ENCODE results near the gene TMEM37. TPM values are rescaled to one million over a fixed set of nuclear protein-coding genes. Genes with fewer than 3 reads are reported as not detected.
A peak's percentile ranks its signal among the peaks of the same experiment; 100 is the strongest.

TMEM37 gene
- total and polyA plus RNA-seq, 2 of the 13 experiments (the other 11 are each of a cell fraction or from before 2014, with no cell fraction given) = 37.7 to 115 TPM

- no peak; the same call in 1 of the 2 replicates for TF ChIP-seq ZNF3 (CRISPR knock-in tag; IDR thresholded peaks at IDR 0.05)
- TF ChIP-seq MATR3 (CRISPR knock-in tag; IDR thresholded peaks at IDR 0.05) = no peak
- TF ChIP-seq, protein P1, sequence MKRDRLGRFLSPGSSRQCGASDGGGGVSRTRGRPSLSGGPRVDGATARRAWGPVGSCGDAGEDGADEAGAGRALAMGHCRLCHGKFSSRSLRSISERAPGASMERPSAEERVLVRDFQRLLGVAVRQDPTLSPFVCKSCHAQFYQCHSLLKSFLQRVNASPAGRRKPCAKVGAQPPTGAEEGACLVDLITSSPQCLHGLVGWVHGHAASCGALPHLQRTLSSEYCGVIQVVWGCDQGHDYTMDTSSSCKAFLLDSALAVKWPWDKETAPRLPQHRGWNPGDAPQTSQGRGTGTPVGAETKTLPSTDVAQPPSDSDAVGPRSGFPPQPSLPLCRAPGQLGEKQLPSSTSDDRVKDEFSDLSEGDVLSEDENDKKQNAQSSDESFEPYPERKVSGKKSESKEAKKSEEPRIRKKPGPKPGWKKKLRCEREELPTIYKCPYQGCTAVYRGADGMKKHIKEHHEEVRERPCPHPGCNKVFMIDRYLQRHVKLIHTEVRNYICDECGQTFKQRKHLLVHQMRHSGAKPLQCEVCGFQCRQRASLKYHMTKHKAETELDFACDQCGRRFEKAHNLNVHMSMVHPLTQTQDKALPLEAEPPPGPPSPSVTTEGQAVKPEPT (CRISPR knock-in tag; IDR thresholded peaks at IDR 0.05; ENCODE audit: low read depth) = no peak
- TF ChIP-seq ZNF878 (CRISPR knock-in tag; IDR thresholded peaks at IDR 0.05) = peak; percentile 60
- peak; percentile 96 for TF ChIP-seq HMG20A (CRISPR knock-in tag; IDR thresholded peaks at IDR 0.05; ENCODE audit: borderline replicate concordance)
- TF ChIP-seq MED1 (CRISPR knock-in tag; IDR thresholded peaks at IDR 0.05) = peak; percentile 95
- peak; percentile 64; the same call in 1 of the 2 replicates for TF ChIP-seq KDM3A (CRISPR knock-in tag; IDR thresholded peaks at IDR 0.05; ENCODE audit: low read depth)
- TF ChIP-seq GATAD2A (CRISPR knock-in tag; IDR thresholded peaks at IDR 0.05) = peak; percentile 94
- TF ChIP-seq ZNF556 (CRISPR knock-in tag; IDR thresholded peaks at IDR 0.05; ENCODE audit: borderline replicate concordance) = no peak
- TF ChIP-seq GATA4 (IDR thresholded peaks at IDR 0.05; ENCODE audit: borderline replicate concordance, low read depth) = peak; percentile 81; the same call in 1 of the 2 replicates
- TF ChIP-seq SRY (CRISPR knock-in tag; IDR thresholded peaks at IDR 0.05) = 0 out of 2 replicates have a peak, but pooled peaks have one; percentile 23
- TF ChIP-seq RFX3 (CRISPR knock-in tag; IDR thresholded peaks at IDR 0.05) = peak; percentile 34; the same call in 1 of the 2 replicates
- TF ChIP-seq POLR2A (IDR thresholded peaks at IDR 0.05; ENCODE audit: insufficient read depth in 1 of 2, low read depth in 2 of 2, low read length in 2 of 2) = no peak
- TF ChIP-seq ZFP41 (CRISPR knock-in tag; IDR thresholded peaks at IDR 0.05; ENCODE audit: borderline replicate concordance) = no peak
- TF ChIP-seq ZFYVE20 (CRISPR knock-in tag; IDR thresholded peaks at IDR 0.05; ENCODE audit: borderline replicate concordance, low read depth) = no peak
- TF ChIP-seq JUND (CRISPR knock-in tag; IDR thresholded peaks at IDR 0.05) = peak; percentile 45; the same call in 1 of the 2 replicates
- no peak for TF ChIP-seq ZNF558 (CRISPR knock-in tag; IDR thresholded peaks at IDR 0.05; ENCODE audit: borderline replicate concordance)
- no peak for TF ChIP-seq SNAI1 (CRISPR knock-in tag; IDR thresholded peaks at IDR 0.05; ENCODE audit: borderline replicate concordance)
- TF ChIP-seq, protein P2, sequence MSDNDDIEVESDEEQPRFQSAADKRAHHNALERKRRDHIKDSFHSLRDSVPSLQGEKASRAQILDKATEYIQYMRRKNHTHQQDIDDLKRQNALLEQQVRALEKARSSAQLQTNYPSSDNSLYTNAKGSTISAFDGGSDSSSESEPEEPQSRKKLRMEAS (IDR thresholded peaks at IDR 0.05) = peak; percentile 50; the same call in 1 of the 2 replicates
- TF ChIP-seq BHLHE40 (IDR thresholded peaks at IDR 0.05; ENCODE audit: low read length) = no peak
- peak; percentile 58; the same call in 1 of the 2 replicates for TF ChIP-seq SNAPC2 (CRISPR knock-in tag; IDR thresholded peaks at IDR 0.05)
- peak; percentile 96 for TF ChIP-seq SKIL (CRISPR knock-in tag; IDR thresholded peaks at IDR 0.05; ENCODE audit: borderline replicate concordance)
- TF ChIP-seq ZNF841 (CRISPR knock-in tag; IDR thresholded peaks at IDR 0.05; ENCODE audit: borderline replicate concordance) = no peak
- TF ChIP-seq, protein P3, sequence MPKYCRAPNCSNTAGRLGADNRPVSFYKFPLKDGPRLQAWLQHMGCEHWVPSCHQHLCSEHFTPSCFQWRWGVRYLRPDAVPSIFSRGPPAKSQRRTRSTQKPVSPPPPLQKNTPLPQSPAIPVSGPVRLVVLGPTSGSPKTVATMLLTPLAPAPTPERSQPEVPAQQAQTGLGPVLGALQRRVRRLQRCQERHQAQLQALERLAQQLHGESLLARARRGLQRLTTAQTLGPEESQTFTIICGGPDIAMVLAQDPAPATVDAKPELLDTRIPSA (CRISPR knock-in tag; IDR thresholded peaks at IDR 0.05; ENCODE audit: borderline replicate concordance) = no peak
- no peak for TF ChIP-seq ZNF34 (CRISPR knock-in tag; IDR thresholded peaks at IDR 0.05; ENCODE audit: borderline replicate concordance)
- peak; percentile 87 for TF ChIP-seq TCF7 (IDR thresholded peaks at IDR 0.05; ENCODE audit: low read depth)
- TF ChIP-seq ZNF263 (CRISPR knock-in tag; IDR thresholded peaks at IDR 0.05) = peak; percentile 67; the same call in 1 of the 2 replicates
- no peak for TF ChIP-seq FOXM1 (CRISPR knock-in tag; IDR thresholded peaks at IDR 0.05)
These were observed 5.8 kb upstream of the TMEM37 start (continued) for GRCh38 chr2:119425620-119426395.

Measured in HepG2 (cell line).